ENCODE results near the gene NARF. TPM values are rescaled to one million over a fixed set of nuclear protein-coding genes. Genes with fewer than 3 reads are reported as not detected.

The NARF gene
- total and polyA plus RNA-seq, 2 of the 8 experiments (the other 6 are each of a cell fraction or from before 2014, with no cell fraction given), result 97.4 to 131 TPM

DNA sequence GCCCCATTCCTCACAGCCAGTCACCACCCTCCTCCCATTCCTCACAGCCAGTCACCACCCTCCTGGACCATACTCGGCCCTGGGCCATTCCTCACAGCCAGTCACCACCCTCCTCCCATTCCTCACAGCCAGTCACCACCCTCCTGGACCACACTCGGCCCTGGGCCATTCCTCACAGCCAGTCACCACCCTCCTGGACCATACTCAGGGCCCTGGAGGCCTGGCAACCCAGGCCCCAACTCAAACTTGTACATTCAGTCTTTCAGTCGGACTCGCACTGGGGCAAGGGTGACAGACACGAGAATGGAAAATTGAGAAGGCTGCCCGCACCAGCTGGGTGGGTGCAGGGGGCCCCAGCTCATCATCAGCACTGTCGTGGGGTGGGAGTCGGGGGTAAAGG lies 30.6 kb downstream of the NARF start:
- no peak overlapping the region for H3K4me2 ChIP-seq (ENCODE audit: insufficient read depth in 1 of 2, low read depth in 2 of 2, low read length in 2 of 2)
- no peak overlapping the region for H2BK15ac ChIP-seq (ENCODE audit: low read length)
- no peak overlapping the region for H4K5ac ChIP-seq (ENCODE audit: insufficient read length, low read depth, low read length)
- no peak for DNase-seq (ENCODE audit: low read depth in 1 of 2, low spot score in 2 of 2)
- no peak overlapping the region for H3K4me3 ChIP-seq (ENCODE audit: extremely low read depth in 1 of 4, insufficient read depth in 2 of 4, low read depth in 3 of 4, low read length in 4 of 4)
- H3K27me3 ChIP-seq (replicated peaks in 1 of 4; ENCODE audit: control insufficient read depth in 3 of 4, extremely low read depth in 1 of 4, insufficient read depth in 3 of 4, low read length in 3 of 4), result no peaks in the 10 kb centered on the region
- FAIRE-seq, result no peak
- no peak overlapping the region for H3K14ac ChIP-seq (ENCODE audit: insufficient read length)
- H3K27ac ChIP-seq (ENCODE audit: low read depth, low read length), result no peak overlapping the region
- no peak overlapping the region for H2AFZ ChIP-seq (ENCODE audit: low read length)
- H3K9me3 ChIP-seq (ENCODE audit: insufficient read depth in 2 of 2, low read depth in 1 of 2, low read length in 1 of 2), result no peaks in the 10 kb centered on the region
- H3K18ac ChIP-seq (ENCODE audit: extremely low read depth, low read length), result no peak overlapping the region
- no peak overlapping the region for H2BK12ac ChIP-seq (ENCODE audit: low read depth, low read length)
- no peak overlapping the region for H3K9ac ChIP-seq (replicated peaks in 1 of 4; ENCODE audit: extremely low read depth in 1 of 4, low read depth in 3 of 4, low read length in 3 of 4)
- ChIA-PET CTCF (ENCODE audit: partially characterized antibody) (interaction anchor here (1.6 kb wide), 1 partner anchor 64 kb away, joined by 7 read pairs; no protein-coding TSS in a partner anchor), POLR2A (ENCODE audit: partially characterized antibody) (interaction anchor here (0.9 to 1.4 kb wide), 3 partner anchors 11 to 65 kb away, joined by 3 to 7 read pairs (median 4); no protein-coding TSS in a partner anchor)
- no peaks in the 10 kb centered on the region for H3K79me1 ChIP-seq (ENCODE audit: low read depth, low read length)
- H2BK120ac ChIP-seq (replicated peaks; ENCODE audit: low read depth, low read length), result no peak overlapping the region
- no peak overlapping the region for H3K56ac ChIP-seq (replicated peaks; ENCODE audit: insufficient read length, low read depth, low read length)
- peaks cover 0 to 4% of the 10 kb centered on the region in 2 experiments for H4K20me1 ChIP-seq (replicated peaks in 1 of 2; ENCODE audit: control insufficient read depth in 1 of 2, insufficient read depth in 2 of 2, low read length in 2 of 2)
- H3K36me3 ChIP-seq (ENCODE audit: control insufficient read depth in 2 of 4, insufficient read depth in 4 of 4, low read length in 3 of 4), result peaks cover 7 to 35% (median 24%) of the 10 kb centered on the region in 4 experiments; a peak in 6 of 8 replicates
- no peak overlapping the region for H2BK5ac ChIP-seq (ENCODE audit: low read depth, low read length)
- H2AK5ac ChIP-seq (ENCODE audit: low read depth, low read length), result no peak overlapping the region
- no peak overlapping the region for H4K8ac ChIP-seq (ENCODE audit: extremely low read depth, insufficient read depth, low read length)
- no peak overlapping the region for H3K4ac ChIP-seq (replicated peaks; ENCODE audit: insufficient read length, low read depth, low read length)
- H2BK20ac ChIP-seq (ENCODE audit: low read length), result no peak overlapping the region
- peaks cover 0 to 3% (median 0%) of the 10 kb centered on the region in 4 experiments; a peak in 2 of 7 replicates for H3K4me1 ChIP-seq (replicated peaks in 1 of 4; ENCODE audit: control insufficient read depth in 3 of 4, insufficient read depth in 4 of 4, low read length in 3 of 4)
- no peak overlapping the region for H3K23ac ChIP-seq (ENCODE audit: insufficient read length)
- H4K91ac ChIP-seq (replicated peaks; ENCODE audit: insufficient read length, low read length), result no peak overlapping the region
- H3K23me2 ChIP-seq (ENCODE audit: low read depth, low read length), result no peaks in the 10 kb centered on the region
- 94% methylated on average over 8 of the region's 8 CpGs; no CpG with 5 or more reads in 1 of the 2 experiments for WGBS, 2 experiments (ENCODE audit: extremely low coverage in 1 of 2, insufficient coverage in 1 of 2, insufficient read length in 1 of 2, insufficient replicate concordance in 2 of 2, low coverage in 1 of 2, low lambda C conversion rate in 2 of 2, missing lambda C conversion rate in 1 of 2)
- TF ChIP-seq EGR1 (IDR thresholded peaks at IDR 0.05; ENCODE audit: borderline replicate concordance, low read depth, low read length), result no peak
- TF ChIP-seq EZH2 (IDR thresholded peaks at IDR 0.05; ENCODE audit: low read depth, low read length, severe bottlenecking), result no peak
- no peak for TF ChIP-seq SRF (IDR thresholded peaks at IDR 0.05; ENCODE audit: low read depth, low read length)
- no peak for TF ChIP-seq BRCA1 (IDR thresholded peaks at IDR 0.05; ENCODE audit: low read depth, low read length)
- TF ChIP-seq HDAC2 (IDR thresholded peaks at IDR 0.05; ENCODE audit: borderline replicate concordance in 1 of 2, low read depth in 2 of 2, low read length in 2 of 2), result no peak
- TF ChIP-seq NANOG (IDR thresholded peaks at IDR 0.05; ENCODE audit: insufficient read depth, low read depth, low read length, poor library complexity, severe bottlenecking), result no peak
- TF ChIP-seq, protein P1, sequence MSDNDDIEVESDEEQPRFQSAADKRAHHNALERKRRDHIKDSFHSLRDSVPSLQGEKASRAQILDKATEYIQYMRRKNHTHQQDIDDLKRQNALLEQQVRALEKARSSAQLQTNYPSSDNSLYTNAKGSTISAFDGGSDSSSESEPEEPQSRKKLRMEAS (IDR thresholded peaks at IDR 0.05), result no peak
- H3K79me2 ChIP-seq (ENCODE audit: control insufficient read depth in 1 of 2, insufficient read depth in 2 of 2, low read length in 2 of 2), result no peaks in the 10 kb centered on the region
